ENCODE results near the gene LCE1A.

The LCE1A gene

DNA sequence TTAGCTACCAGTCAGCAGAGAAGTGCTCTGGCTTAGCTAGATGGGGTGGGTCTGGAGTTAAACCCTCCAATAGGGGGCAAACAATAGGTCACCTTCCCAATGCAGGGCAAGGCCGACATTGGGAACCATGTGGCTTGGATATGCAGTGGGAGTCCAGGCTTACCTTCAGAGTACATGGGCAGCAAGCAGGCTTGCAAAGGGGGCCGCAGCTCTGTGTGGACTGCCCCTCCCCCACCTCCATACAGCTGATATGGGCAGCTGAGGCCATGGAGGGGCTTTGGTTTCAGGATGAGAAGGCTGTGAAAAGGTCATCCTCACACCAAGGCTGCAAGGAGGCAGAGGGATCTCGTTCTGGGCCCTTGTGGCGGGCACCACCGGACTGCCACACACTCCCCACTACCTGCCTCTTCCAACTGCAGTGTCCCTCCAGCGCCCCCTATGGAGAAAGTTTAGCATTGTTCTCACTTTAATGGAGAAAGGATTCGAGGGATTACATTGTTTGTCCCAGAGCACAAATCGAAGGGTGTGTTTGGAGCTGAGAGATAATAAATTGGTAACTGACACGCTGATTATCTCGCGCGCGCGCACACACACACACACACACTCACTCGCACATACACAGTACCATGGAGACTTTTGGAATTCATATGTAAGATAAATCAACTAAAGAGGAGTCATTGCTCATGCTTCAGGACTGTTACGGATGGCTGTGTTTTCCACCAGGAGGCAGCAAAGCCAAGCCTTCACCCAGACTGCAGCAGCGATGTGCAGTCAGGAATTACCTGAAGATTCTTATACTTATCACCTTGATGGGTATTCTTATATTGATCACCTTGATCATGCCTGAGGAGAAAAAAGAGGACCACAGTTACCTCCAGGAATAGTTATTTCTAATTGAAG lies 43.8 kb downstream of the LCE1A start:
- DNase-seq, result peak; percentile 2 to 68 (median 60)

DNA sequence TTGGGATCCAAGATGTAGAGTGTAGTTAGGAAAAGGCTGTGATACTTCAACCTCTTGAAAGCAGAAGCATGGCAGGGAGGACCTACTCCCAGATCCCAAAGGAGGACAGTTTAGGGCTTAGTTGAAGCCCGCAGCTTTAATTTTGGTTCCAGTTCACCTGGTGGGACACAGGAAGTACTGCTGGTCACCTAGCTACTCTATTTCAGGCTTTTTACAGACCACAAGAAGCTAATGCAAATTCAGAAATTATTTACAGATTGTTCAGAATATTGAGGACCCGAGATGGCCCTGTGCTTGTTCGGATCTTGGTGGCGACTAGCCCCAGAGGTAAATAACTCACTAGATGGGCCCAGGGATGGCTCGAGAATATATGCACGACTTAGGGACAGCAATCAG lies 44.5 kb downstream of the LCE1A start:
- DNase-seq, result no peak

DNA sequence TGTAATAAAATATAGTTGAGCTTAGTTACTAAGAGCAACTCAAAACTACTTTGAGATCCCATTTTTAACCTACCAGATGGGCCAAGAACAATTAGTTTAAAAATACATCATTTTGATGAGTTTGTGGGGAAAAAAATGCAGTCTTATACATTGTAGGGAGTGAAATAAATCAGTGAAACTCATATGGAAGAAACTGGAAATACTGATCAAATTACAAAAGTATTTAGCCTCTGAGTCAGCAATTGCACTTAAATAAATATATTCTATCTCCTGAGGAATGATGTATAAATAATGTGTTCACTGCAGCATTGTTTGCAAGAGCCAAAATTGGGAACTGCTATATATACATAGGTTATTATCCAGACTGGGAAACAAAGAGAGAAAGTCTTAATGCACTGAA lies 46.2 kb downstream of the LCE1A start:
- DNase-seq, result no peak

DNA sequence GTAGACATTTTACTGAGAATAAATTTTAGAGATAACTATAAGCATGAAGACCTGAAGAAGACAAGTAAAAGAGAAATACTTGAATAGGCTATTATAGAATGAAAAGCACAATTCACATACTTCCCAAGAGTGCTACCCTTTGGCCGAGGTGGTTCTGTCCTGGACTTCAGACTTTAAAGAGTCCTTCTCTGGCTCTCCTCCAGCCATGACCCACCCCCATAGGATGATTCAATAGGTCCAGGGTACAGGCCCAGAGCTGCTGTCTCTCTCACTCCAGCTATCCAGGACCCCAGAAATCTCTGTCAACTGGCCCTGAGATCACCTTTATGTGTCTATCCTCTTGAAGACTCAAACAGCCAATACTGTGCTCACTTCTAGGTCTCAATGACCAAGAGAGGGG lies 49.6 kb downstream of the LCE1A start:
- no peak for DNase-seq

Data from NCI-H1417 (cell line).